Measurements from ENCODE around the gene RFT1. TPM values are rescaled to one million over a fixed set of nuclear protein-coding genes. Genes with fewer than 3 reads are reported as not detected.

The RFT1 gene
- total RNA-seq, 1 donor = 11.9 TPM

DNA sequence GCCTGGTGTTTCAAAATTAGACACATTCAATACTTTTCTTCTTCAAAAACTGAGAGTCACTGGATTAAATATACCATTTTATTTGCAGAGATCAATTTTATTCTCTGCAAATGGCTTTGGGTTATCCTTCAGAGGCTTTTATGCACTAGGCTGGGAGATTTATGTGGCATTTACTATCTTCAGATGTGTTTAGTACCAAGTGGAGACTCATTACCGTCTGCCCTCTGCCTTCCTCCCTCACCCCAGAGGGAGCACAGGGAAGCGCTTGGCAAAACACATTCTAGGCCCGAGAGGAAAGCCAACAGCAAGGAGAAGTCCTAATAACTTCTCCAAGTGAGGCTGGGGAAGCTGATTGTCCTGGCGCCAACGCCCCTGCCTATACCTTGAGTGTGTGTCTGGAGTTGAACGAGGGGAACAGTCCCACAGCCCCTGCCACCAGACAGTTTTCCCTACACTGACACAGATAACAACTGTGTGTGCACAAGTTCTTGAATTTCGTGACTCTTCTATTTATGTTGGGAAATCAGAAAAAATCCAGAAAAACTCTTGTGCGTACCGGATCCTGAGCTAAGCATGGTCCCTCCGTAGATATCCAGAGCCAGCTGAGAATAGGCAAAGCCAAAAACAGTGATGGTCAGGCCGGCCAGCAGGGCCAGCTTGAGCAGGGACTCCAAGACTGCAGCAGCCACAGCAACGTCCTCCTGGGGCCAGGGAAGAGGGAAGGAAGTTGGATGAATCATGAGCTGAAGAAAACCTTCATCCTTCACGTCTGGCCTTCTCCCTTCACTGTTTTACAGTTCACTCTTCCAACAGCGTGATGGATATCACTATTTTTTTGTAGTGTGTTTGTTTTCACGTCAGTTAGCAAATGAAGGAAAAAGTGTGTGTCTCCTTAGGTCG, 26.6 kb downstream of the RFT1 start:
- H3K27me3 ChIP-seq (ENCODE audit: insufficient read depth, low read length) = no peaks in the 10 kb centered on the region
- H3K36me3 ChIP-seq (ENCODE audit: insufficient read depth, low read length) = peaks cover 30% of the 10 kb centered on the region
- no peak overlapping the region for H3K4me2 ChIP-seq (ENCODE audit: insufficient read depth, low read length)
- no peaks in the 10 kb centered on the region for H4K20me1 ChIP-seq (ENCODE audit: insufficient read depth, low read length)
- TF ChIP-seq, protein P1, sequence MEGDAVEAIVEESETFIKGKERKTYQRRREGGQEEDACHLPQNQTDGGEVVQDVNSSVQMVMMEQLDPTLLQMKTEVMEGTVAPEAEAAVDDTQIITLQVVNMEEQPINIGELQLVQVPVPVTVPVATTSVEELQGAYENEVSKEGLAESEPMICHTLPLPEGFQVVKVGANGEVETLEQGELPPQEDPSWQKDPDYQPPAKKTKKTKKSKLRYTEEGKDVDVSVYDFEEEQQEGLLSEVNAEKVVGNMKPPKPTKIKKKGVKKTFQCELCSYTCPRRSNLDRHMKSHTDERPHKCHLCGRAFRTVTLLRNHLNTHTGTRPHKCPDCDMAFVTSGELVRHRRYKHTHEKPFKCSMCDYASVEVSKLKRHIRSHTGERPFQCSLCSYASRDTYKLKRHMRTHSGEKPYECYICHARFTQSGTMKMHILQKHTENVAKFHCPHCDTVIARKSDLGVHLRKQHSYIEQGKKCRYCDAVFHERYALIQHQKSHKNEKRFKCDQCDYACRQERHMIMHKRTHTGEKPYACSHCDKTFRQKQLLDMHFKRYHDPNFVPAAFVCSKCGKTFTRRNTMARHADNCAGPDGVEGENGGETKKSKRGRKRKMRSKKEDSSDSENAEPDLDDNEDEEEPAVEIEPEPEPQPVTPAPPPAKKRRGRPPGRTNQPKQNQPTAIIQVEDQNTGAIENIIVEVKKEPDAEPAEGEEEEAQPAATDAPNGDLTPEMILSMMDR (IDR thresholded peaks at IDR 0.05; ENCODE audit: extremely low read depth, low read depth, low read length) = no peak
- no peaks in the 10 kb centered on the region for H3K79me2 ChIP-seq (ENCODE audit: insufficient read depth, low read length)
- no peak overlapping the region for H3K27ac ChIP-seq (ENCODE audit: low read depth, low read length)
- no peak overlapping the region for H3K4me3 ChIP-seq (ENCODE audit: insufficient read depth, low read length)
- no peak for DNase-seq (ENCODE audit: insufficient read length, low spot score, missing footprints)
- H3K9me3 ChIP-seq (ENCODE audit: low read depth, low read length) = no peaks in the 10 kb centered on the region
- no peak overlapping the region for H2AFZ ChIP-seq (ENCODE audit: low read length)
- peaks cover 11% of the 10 kb centered on the region for H3K4me1 ChIP-seq (ENCODE audit: insufficient read depth, low read length)

DNA sequence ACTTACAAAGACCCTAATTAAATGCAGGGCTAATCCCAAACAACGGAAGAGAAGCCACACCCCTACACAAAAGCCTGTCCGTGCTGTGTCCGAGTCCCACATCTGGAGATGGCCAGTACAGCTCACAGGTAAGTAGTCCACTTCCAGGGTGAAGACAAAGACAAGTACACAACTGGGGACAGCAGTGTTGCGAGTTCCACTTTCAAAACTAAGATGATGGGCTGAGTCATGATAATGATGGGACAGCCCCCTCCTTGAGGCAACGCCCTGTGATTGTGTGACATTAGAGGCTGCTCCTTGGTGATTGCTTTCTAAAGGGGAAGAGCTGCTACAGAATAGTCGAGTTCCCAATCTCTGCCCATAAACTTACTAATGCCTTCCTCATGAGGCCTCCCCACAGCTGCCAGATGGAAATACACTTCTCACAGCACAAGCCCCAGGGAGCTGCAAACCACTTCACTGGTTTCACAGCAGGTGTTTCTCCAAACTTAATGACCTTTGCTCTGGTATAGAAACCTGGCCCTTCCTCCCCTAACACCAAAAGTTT, 27.6 kb downstream of the RFT1 start:
- Histone ChIP-seq H3K4me1 (ENCODE audit: insufficient read depth, low read length) (peaks cover 11% of the 10 kb centered on the region), H2AFZ (ENCODE audit: low read length) (no peak overlapping the region), H4K20me1 (ENCODE audit: insufficient read depth, low read length) (no peaks in the 10 kb centered on the region), H3K27ac (ENCODE audit: low read depth, low read length) (no peak overlapping the region), H3K79me2 (ENCODE audit: insufficient read depth, low read length) (no peaks in the 10 kb centered on the region), H3K4me3 (ENCODE audit: insufficient read depth, low read length) (no peak overlapping the region), H3K27me3 (ENCODE audit: insufficient read depth, low read length) (no peaks in the 10 kb centered on the region), H3K9me3 (ENCODE audit: low read depth, low read length) (no peaks in the 10 kb centered on the region), H3K4me2 (ENCODE audit: insufficient read depth, low read length) (no peak overlapping the region), H3K36me3 (ENCODE audit: insufficient read depth, low read length) (peaks cover 33% of the 10 kb centered on the region)
- no peak for DNase-seq (ENCODE audit: insufficient read length, low spot score, missing footprints)
- TF ChIP-seq, protein P1 (IDR thresholded peaks at IDR 0.05; ENCODE audit: extremely low read depth, low read depth, low read length) = no peak

DNA sequence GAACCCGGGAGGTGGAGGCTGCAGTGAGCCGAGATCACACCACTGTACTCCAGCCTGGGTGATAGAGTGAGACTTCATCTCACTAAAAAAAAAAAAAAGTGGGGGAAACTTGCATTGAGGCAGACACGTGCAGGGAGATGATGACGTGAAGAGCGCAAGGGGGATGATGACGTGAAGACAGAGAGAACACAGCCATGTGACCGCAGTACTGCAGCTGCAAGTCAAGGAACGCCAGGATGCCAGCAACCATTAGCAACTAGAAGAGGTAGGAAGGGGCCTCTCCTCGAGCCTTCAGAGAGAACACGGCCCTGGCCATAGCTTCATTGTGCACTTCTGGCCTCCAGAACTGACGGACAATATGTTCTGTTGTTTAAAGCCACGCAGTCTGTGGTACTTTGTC, 28.3 kb downstream of the RFT1 start:
- H3K9me3 ChIP-seq (ENCODE audit: low read depth, low read length) = no peaks in the 10 kb centered on the region
- peaks cover 33% of the 10 kb centered on the region for H3K36me3 ChIP-seq (ENCODE audit: insufficient read depth, low read length)
- no peak for DNase-seq (ENCODE audit: insufficient read length, low spot score, missing footprints)
- H3K4me2 ChIP-seq (ENCODE audit: insufficient read depth, low read length) = no peak overlapping the region
- TF ChIP-seq, protein P1 (IDR thresholded peaks at IDR 0.05; ENCODE audit: extremely low read depth, low read depth, low read length) = no peak
- no peak overlapping the region for H2AFZ ChIP-seq (ENCODE audit: low read length)
- H4K20me1 ChIP-seq (ENCODE audit: insufficient read depth, low read length) = no peaks in the 10 kb centered on the region
- no peak overlapping the region for H3K27ac ChIP-seq (ENCODE audit: low read depth, low read length)
- peaks cover 11% of the 10 kb centered on the region for H3K4me1 ChIP-seq (ENCODE audit: insufficient read depth, low read length)
- H3K4me3 ChIP-seq (ENCODE audit: insufficient read depth, low read length) = no peak overlapping the region
- no peaks in the 10 kb centered on the region for H3K27me3 ChIP-seq (ENCODE audit: insufficient read depth, low read length)
- H3K79me2 ChIP-seq (ENCODE audit: insufficient read depth, low read length) = no peaks in the 10 kb centered on the region

DNA sequence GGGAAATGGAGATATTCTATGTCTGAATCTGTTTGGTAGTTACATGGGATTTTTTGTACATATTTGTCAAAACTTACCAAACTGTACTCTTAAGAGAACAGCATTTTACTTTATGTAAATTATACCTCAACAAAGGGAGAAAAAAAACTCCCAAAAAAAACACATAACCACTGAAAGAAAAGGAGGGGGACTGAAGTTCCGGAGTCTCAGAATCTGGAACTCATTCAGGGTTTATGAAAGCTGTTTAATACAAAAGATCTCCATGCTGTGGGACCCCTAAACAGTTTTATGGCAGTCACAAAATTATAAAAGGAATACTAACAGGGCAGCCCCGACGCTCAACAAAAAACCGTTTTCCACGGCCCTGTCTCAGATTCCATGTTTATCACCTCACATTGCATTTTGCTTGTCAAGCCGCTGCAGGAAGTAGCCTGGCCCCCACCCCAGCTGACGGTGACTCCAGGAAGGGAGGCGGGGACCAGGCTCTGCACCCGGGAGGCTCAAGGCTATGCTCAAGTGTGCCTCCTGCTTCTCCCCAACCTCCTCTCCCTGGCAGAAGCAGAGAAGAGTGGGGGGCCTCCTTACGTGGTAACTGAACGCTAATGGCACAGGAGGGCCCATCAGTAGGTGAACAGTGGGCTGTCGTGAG, 29.3 kb downstream of the RFT1 start:
- TF ChIP-seq, protein P1 (IDR thresholded peaks at IDR 0.05; ENCODE audit: extremely low read depth, low read depth, low read length) = no peak
- peaks cover 11% of the 10 kb centered on the region for H3K4me1 ChIP-seq (ENCODE audit: insufficient read depth, low read length)
- H3K27ac ChIP-seq (ENCODE audit: low read depth, low read length) = no peak overlapping the region
- H2AFZ ChIP-seq (ENCODE audit: low read length) = no peak overlapping the region
- H3K9me3 ChIP-seq (ENCODE audit: low read depth, low read length) = no peaks in the 10 kb centered on the region
- H3K4me2 ChIP-seq (ENCODE audit: insufficient read depth, low read length) = no peak overlapping the region
- H3K4me3 ChIP-seq (ENCODE audit: insufficient read depth, low read length) = no peak overlapping the region
- H3K27me3 ChIP-seq (ENCODE audit: insufficient read depth, low read length) = no peaks in the 10 kb centered on the region
- no peak for DNase-seq (ENCODE audit: insufficient read length, low spot score, missing footprints)
- H3K79me2 ChIP-seq (ENCODE audit: insufficient read depth, low read length) = no peaks in the 10 kb centered on the region
- peaks cover 31% of the 10 kb centered on the region for H3K36me3 ChIP-seq (ENCODE audit: insufficient read depth, low read length)
- no peaks in the 10 kb centered on the region for H4K20me1 ChIP-seq (ENCODE audit: insufficient read depth, low read length)

Measured in osteoblast (primary cell).